K562 (cell line): ENCODE data around the gene CXCL5. TPM values are rescaled to one million over a fixed set of nuclear protein-coding genes. Genes with fewer than 3 reads are reported as not detected.

Experiments used
- ATAC-seq: fragments of 200-7000 bp; cut with Tn5 transposase; 3 replicates; pipeline ENCODE4 v1.9.1; 2020; ENCODE audit warnings: moderate library complexity
- BruUV-seq: library from RNA; stranded (reverse); fragments of 400-500 nt; replicated peaks from 2 replicates; lab custom pipeline; 2021; lab: Mats Ljungman, UMichigan
- CTCF ChIA-PET: fragments of 300-600 bp; formaldehyde crosslinking; extraction: SDS; loops from one replicate; lab custom pipeline; 2021; ENCODE audit warnings: low intra/inter-chr PET ratio; lab: Yijun Ruan, JAX
- POLR2A ChIA-PET: fragments of 300-600, 350-650 bp; sonication (Branson Sonifier 250); formaldehyde crosslinking; extraction: SDS; loops from one replicate; lab custom pipeline; 2021; ENCODE audit warnings: antibody characterized with exemption, inconsistent platforms; lab: Yijun Ruan, JAX
- DNase-seq, 4 experiments: peaks; one replicate each; pipeline versions ENCODE4 v3.0.0 to v3.0.0-alpha.2; 2011 to 2018; ENCODE audit warnings: low spot score in 3 of 4, mixed read lengths in 3 of 4; ENCODE audit errors: extremely low read depth in 1 of 4
- FAIRE-seq: peaks from 2 replicates; lab custom pipeline; 2011; peaks lifted over from hg19 to GRCh38; lab: Jason Lieb, UNC
- H2AFZ ChIP-seq: 2 replicates; pipeline ENCODE4 v1.6.0; 2011; ENCODE audit warnings: low read depth, low read length, control low read depth, inconsistent platforms
- H3K27ac ChIP-seq: fragments of 200-600 bp; 3 replicates; pipeline ENCODE4 v1.8.0; 2011; ENCODE audit warnings: low read depth, mild to moderate bottlenecking, control low read depth, inconsistent platforms, low read length, moderate library complexity, mixed read lengths; ENCODE audit errors: extremely low read depth
- H3K27me3 ChIP-seq, 2 experiments: fragments of 300-600 bp in 1 of 2; 2 replicates in 1 of 2; 3 replicates in 1 of 2; pipeline versions ENCODE4 v1.6.0 to v1.8.0; 2011; ENCODE audit warnings: inconsistent platforms in 2 of 2, low read length in 2 of 2, mild to moderate bottlenecking in 1 of 2, mixed read lengths in 1 of 2, moderate library complexity in 1 of 2; ENCODE audit not compliant: control insufficient read depth in 2 of 2, insufficient read depth in 2 of 2
- H3K36me3 ChIP-seq: fragments of 300-600 bp; 3 replicates; pipeline ENCODE4 v1.8.0; 2011; ENCODE audit warnings: mild to moderate bottlenecking, low read length, inconsistent platforms; ENCODE audit not compliant: control insufficient read depth, insufficient read depth
- H3K4me1 ChIP-seq, 2 experiments: fragments of 200-600 bp in 1 of 2; replicated peaks in 1 of 2; 2 replicates in 1 of 2; 3 replicates in 1 of 2; pipeline versions ENCODE4 v1.5.1 to v1.8.0; 2011; ENCODE audit warnings: inconsistent platforms in 2 of 2, low read length in 2 of 2, mild to moderate bottlenecking in 1 of 2, mixed read lengths in 1 of 2, moderate library complexity in 1 of 2; ENCODE audit not compliant: control insufficient read depth in 2 of 2, insufficient read depth in 2 of 2
- H3K4me2 ChIP-seq: 2 replicates; pipeline ENCODE4 v1.6.1; 2011; ENCODE audit warnings: low read length, control low read depth, inconsistent platforms, mixed read lengths; ENCODE audit not compliant: insufficient read depth
- H3K4me3 ChIP-seq: fragments of 200-600 bp; sonication (generic), shearing (Covaris generic); 2 replicates; pipeline ENCODE4 v1.5.1; 2016; ENCODE audit warnings: control low read depth, inconsistent platforms
- H3K79me2 ChIP-seq: fragments of 200-600 bp; 3 replicates; pipeline ENCODE4 v1.8.0; 2011; ENCODE audit warnings: low read length, inconsistent platforms; ENCODE audit not compliant: control insufficient read depth, insufficient read depth
- H3K9ac ChIP-seq, 2 experiments: 2 replicates each; pipeline versions ENCODE4 v1.6.0 to v1.6.1; 2011; ENCODE audit warnings: low read depth in 2 of 2, low read length in 2 of 2, control low read depth in 1 of 2, inconsistent platforms in 1 of 2, mild to moderate bottlenecking in 1 of 2, mixed read lengths in 1 of 2; ENCODE audit not compliant: insufficient read depth in 1 of 2
- H3K9me1 ChIP-seq: one replicate; pipeline ENCODE4 v1.6.0; 2011; ENCODE audit warnings: inconsistent platforms, mild to moderate bottlenecking, low read length, moderate library complexity; ENCODE audit not compliant: control insufficient read depth, insufficient read depth
- H3K9me3 ChIP-seq: replicated peaks from 2 replicates; pipeline ENCODE4 v1.5.1; 2011; ENCODE audit warnings: low read depth, low read length, inconsistent platforms; ENCODE audit not compliant: control insufficient read depth, insufficient read depth
- H4K20me1 ChIP-seq: replicated peaks from 2 replicates; pipeline ENCODE4 v1.6.1; 2011; ENCODE audit warnings: low read length, inconsistent platforms, mixed read lengths; ENCODE audit not compliant: control insufficient read depth, insufficient read depth
- CBX3 ChIP-seq, 2 experiments: IDR thresholded peaks; 1 replicate in 1 of 2; 2 replicates in 1 of 2; pipeline ENCODE4 v1.6.1; 2012; ENCODE audit warnings: inconsistent platforms in 2 of 2, low read length in 2 of 2, borderline replicate concordance in 1 of 2, control low read depth in 1 of 2
- FOS ChIP-seq: IDR thresholded peaks from 3 replicates; pipeline ENCODE4 v1.6.1; 2011; ENCODE audit not compliant: insufficient read length; ENCODE audit errors: extremely low read depth
- KDM4B ChIP-seq, 2 experiments: fragments of 450-650 bp in 1 of 2; sonication (generic) in 1 of 2; IDR thresholded peaks; 2 replicates each; pipeline ENCODE4 v1.6.1; 2016 to 2017; ENCODE audit warnings: borderline replicate concordance in 2 of 2, antibody characterized with exemption in 1 of 2, low read depth in 1 of 2, mild to moderate bottlenecking in 1 of 2
- MAFF ChIP-seq: IDR thresholded peaks from 2 replicates; pipeline ENCODE4 v1.6.1; 2012; ENCODE audit warnings: low read length, improper control_type of control experiment
- TRIM28 ChIP-seq: fragments of 450-650 bp; IDR thresholded peaks from 2 replicates; pipeline ENCODE4 v1.6.1; 2017
- ZNF280A ChIP-seq: fragments of 450-650 bp; IDR thresholded peaks from 2 replicates; pipeline ENCODE4 v1.6.1; 2018; ENCODE audit warnings: mild to moderate bottlenecking, low read depth; ENCODE audit not compliant: partially characterized antibody
- ZNF717 ChIP-seq: fragments of 250-450 bp; sonication (Bioruptor Pico); IDR thresholded peaks from 2 replicates; pipeline ENCODE4 v1.5.0; 2021
- WGBS: fragments of 100-300 bp; shearing (Covaris generic); methylation state at CpG from one replicate; pipeline ENCODE4 v1.1.6; 2016; ENCODE audit warnings: low coverage, mixed read lengths; ENCODE audit not compliant: insufficient coverage; ENCODE audit errors: missing lambda C conversion rate; 5-methylcytosine and 5-hydroxymethylcytosine counted together
- in situ Hi-C: fragments of 300-500 bp; cut with MboI; formaldehyde crosslinking; loops from 4 replicates; pipeline ENCODE4 v1.15.0; 2018; ENCODE audit warnings: inconsistent platforms, mixed read lengths
- intact Hi-C: fragments of 100-400 bp; cut with micrococcal nuclease; formaldehyde crosslinking; loops from 2 replicates; pipeline ENCODE4 v1.14.2; 2022
- polyA plus RNA-seq, 8 experiments: library from polyadenylated mRNA; depleted of rRNA in 4 of 8; stranded (reverse) in 5 of 8; unstranded in 3 of 8; fragments of >200 nt; fragmentation: Nextera tagmentation in 2 of 8; fragmentation: Illumina TruSeq in 1 of 8; extraction: Ambion mirVana in 2 of 8; extraction: Trizol in 1 of 8; gene quantifications; 2 replicates each; pipeline versions ENCODE4 v1.2.1 to v1.2.3, GENCODE V29; 2011 to 2014; ENCODE audit warnings: inconsistent platforms in 1 of 8, missing spikeins in 1 of 8
- total RNA-seq, 7 experiments: library from RNA; depleted of rRNA in 6 of 7; stranded (reverse); fragments of >200 nt in 6 of 7; fragmentation: Illumina TruSeq in 2 of 7; extraction: Trizol in 2 of 7; gene quantifications; 2 replicates each; pipeline versions ENCODE4 v1.2.1 to v1.2.3, GENCODE V29; 2011 to 2021; ENCODE audit warnings: low replicate concordance in 1 of 7
- TF ChIP-seq, protein P1 (sequence below): fragments of 450-650 bp; IDR thresholded peaks from 2 replicates; pipeline ENCODE4 v1.6.1; 2016; ENCODE audit warnings: missing biosample characterization, missing genetic modification characterization

Gene CXCL5
- total and polyA plus RNA-seq, 9 of the 15 experiments (the other 6 are each of a cell fraction or from before 2014, with no cell fraction given) = not detected

GRCh38 chr4:74028504-74028903 is 30.0 kb upstream of the CXCL5 start:
- 0% methylated on average over 1 of the region's 1 CpG for WGBS
- H3K4me3 ChIP-seq = no peak overlapping the region
- intact Hi-C loops (no loop called here), in situ Hi-C loops (no loop called here)
- H3K36me3 ChIP-seq = no peaks in the 10 kb centered on the region
- no peaks in the 10 kb centered on the region for H4K20me1 ChIP-seq
- no peaks in the 10 kb centered on the region for H3K79me2 ChIP-seq
- H3K27ac ChIP-seq = no peak overlapping the region
- no peaks in the 10 kb centered on the region for H3K27me3 ChIP-seq
- H3K9me1 ChIP-seq = no peaks in the 10 kb centered on the region
- ATAC-seq (no peak), FAIRE-seq (no peak), DNase-seq (no peak)
- no peak overlapping the region for H2AFZ ChIP-seq
- ChIA-PET POLR2A (no interaction called here), CTCF (no interaction called here)
- peaks cover 0 to 2% of the 10 kb centered on the region in 2 experiments; a peak in 1 of 5 replicates for H3K4me1 ChIP-seq
- BruUV-seq = no TSS peak
- H3K9me3 ChIP-seq = no peaks in the 10 kb centered on the region
- H3K9ac ChIP-seq = no peak overlapping the region
- TF ChIP-seq CBX3 (IDR thresholded peaks at IDR 0.05; ENCODE audit: borderline replicate concordance in 1 of 2, low read length in 2 of 2) (peak in 1 of 2 experiments; percentile 51; a peak in 1 of 3 replicates), MAFF (no peak), TRIM28 (peak; percentile 71; the same call in 1 of the 2 replicates), KDM4B (IDR thresholded peaks at IDR 0.05; ENCODE audit: borderline replicate concordance in 2 of 2, low read depth in 1 of 2) (no peak), FOS (no peak), ZNF280A (peak; percentile 60), ZNF717 (CRISPR knock-in tag) (no peak)
- TF ChIP-seq, protein P1, sequence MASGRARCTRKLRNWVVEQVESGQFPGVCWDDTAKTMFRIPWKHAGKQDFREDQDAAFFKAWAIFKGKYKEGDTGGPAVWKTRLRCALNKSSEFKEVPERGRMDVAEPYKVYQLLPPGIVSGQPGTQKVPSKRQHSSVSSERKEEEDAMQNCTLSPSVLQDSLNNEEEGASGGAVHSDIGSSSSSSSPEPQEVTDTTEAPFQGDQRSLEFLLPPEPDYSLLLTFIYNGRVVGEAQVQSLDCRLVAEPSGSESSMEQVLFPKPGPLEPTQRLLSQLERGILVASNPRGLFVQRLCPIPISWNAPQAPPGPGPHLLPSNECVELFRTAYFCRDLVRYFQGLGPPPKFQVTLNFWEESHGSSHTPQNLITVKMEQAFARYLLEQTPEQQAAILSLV (tag) = no peak
- H3K4me2 ChIP-seq = no peak overlapping the region
